HG03103 (cell line): Measurements from ENCODE around the gene GMDS.
"Not testable (repeated sequence)": the region's sequence is repeated elsewhere in the genome, so short reads cannot be mapped to it uniquely, and the experiment has no call there.

ENCODE experiments used
- ATAC-seq: cut with Tn5 transposase; IDR thresholded peaks from one replicate; pipeline ENCODE4 v1.9.1; 2021; ENCODE audit warnings: low read depth; ENCODE audit not compliant: unreplicated experiment

The GMDS gene

GRCh38 chr6:1850121-1850839 is 395.1 kb downstream of the GMDS start:
- no peak for ATAC-seq

- no peak for ATAC-seq
These were observed 395.7 kb downstream of the GMDS start for GRCh38 chr6:1849691-1850090.

GRCh38 chr6:1848752-1849151 is 396.7 kb downstream of the GMDS start:
- ATAC-seq, result no peak

GRCh38 chr6:1846611-1847010 is 398.8 kb downstream of the GMDS start:
- ATAC-seq, result no peak

GRCh38 chr6:1845543-1845942 is 399.9 kb downstream of the GMDS start:
- ATAC-seq, result not testable (repeated sequence)

- no peak for ATAC-seq
These were observed 403.1 kb downstream of the GMDS start for GRCh38 chr6:1842334-1842733.

GRCh38 chr6:1841136-1841535 is 404.3 kb downstream of the GMDS start:
- ATAC-seq, result no peak

- no peak for ATAC-seq
These were observed 404.8 kb downstream of the GMDS start for GRCh38 chr6:1840491-1841121.

- no peak for ATAC-seq
These were observed 406.0 kb downstream of the GMDS start for GRCh38 chr6:1839361-1839760.

GRCh38 chr6:1838604-1839213 is 406.7 kb downstream of the GMDS start:
- no peak for ATAC-seq

GRCh38 chr6:1837826-1838225 is 407.6 kb downstream of the GMDS start:
- ATAC-seq, result no peak

GRCh38 chr6:1836690-1837089 is 408.7 kb downstream of the GMDS start:
- no peak for ATAC-seq

- ATAC-seq, result no peak
These were observed 410.5 kb downstream of the GMDS start for GRCh38 chr6:1834646-1835516.

GRCh38 chr6:1834207-1834606 is 411.2 kb downstream of the GMDS start:
- no peak for ATAC-seq

GRCh38 chr6:1832844-1833787 is 412.3 kb downstream of the GMDS start:
- no peak for ATAC-seq

GRCh38 chr6:1832358-1832757 is 413.0 kb downstream of the GMDS start:
- no peak for ATAC-seq

GRCh38 chr6:1827984-1828793 is 417.2 kb downstream of the GMDS start:
- no peak for ATAC-seq

GRCh38 chr6:1825926-1826325 is 419.5 kb downstream of the GMDS start:
- no peak for ATAC-seq

- ATAC-seq, result no peak
These were observed 420.1 kb downstream of the GMDS start for GRCh38 chr6:1825277-1825676.
